H1 (cell line): Measurements from ENCODE around the gene ANGPTL4. TPM values are rescaled to one million over a fixed set of nuclear protein-coding genes. Genes with fewer than 3 reads are reported as not detected.

ENCODE experiments used
- CTCF ChIA-PET: fragments of 300-600 bp; sonication (Branson Sonifier 250); formaldehyde crosslinking; loops from one replicate; lab custom pipeline; 2021; ENCODE audit not compliant: partially characterized antibody; lab: Charles Lee
- POLR2A ChIA-PET: fragments of 300-600 bp; sonication (Branson Sonifier 250); formaldehyde crosslinking; loops from one replicate; lab custom pipeline; 2021; ENCODE audit warnings: inconsistent platforms; ENCODE audit not compliant: partially characterized antibody; lab: Charles Lee
- DNase-seq, 2 experiments: peaks; one replicate each; pipeline versions ENCODE4 v3.0.0 to v3.0.0-alpha.2; 2010 to 2022; ENCODE audit warnings: low spot score in 2 of 2, low read depth in 1 of 2, mixed read lengths in 1 of 2
- FAIRE-seq: peaks from 2 replicates; lab custom pipeline; 2011; peaks lifted over from hg19 to GRCh38; lab: Jason Lieb, UNC
- H2AFZ ChIP-seq: 2 replicates; pipeline ENCODE4 v1.8.1; 2012; ENCODE audit warnings: low read length, inconsistent platforms
- H2AK5ac ChIP-seq: 2 replicates; pipeline ENCODE4 v1.6.1; 2013; ENCODE audit warnings: low read depth, low read length
- H2BK120ac ChIP-seq: replicated peaks from 2 replicates; pipeline ENCODE3; 2013; ENCODE audit warnings: low read depth, low read length, inconsistent platforms
- H2BK12ac ChIP-seq: 2 replicates; pipeline ENCODE4 v1.6.1; 2013; ENCODE audit warnings: low read depth, low read length
- H2BK15ac ChIP-seq: 2 replicates; pipeline ENCODE4 v1.6.1; 2013; ENCODE audit warnings: low read length
- H2BK20ac ChIP-seq: 2 replicates; pipeline ENCODE4 v1.6.1; 2013; ENCODE audit warnings: low read length
- H2BK5ac ChIP-seq: 2 replicates; pipeline ENCODE4 v1.6.1; 2013; ENCODE audit warnings: low read depth, low read length
- H3K14ac ChIP-seq: 2 replicates; pipeline ENCODE4 v1.6.1; 2013; ENCODE audit warnings: inconsistent platforms; ENCODE audit not compliant: insufficient read length
- H3K18ac ChIP-seq: 2 replicates; pipeline ENCODE4 v1.6.1; 2013; ENCODE audit warnings: low read length; ENCODE audit errors: extremely low read depth
- H3K23ac ChIP-seq: 2 replicates; pipeline ENCODE4 v1.6.1; 2013; ENCODE audit warnings: inconsistent platforms; ENCODE audit not compliant: insufficient read length
- H3K23me2 ChIP-seq: 2 replicates; pipeline ENCODE4 v1.6.1; 2013; ENCODE audit warnings: low read depth, low read length
- H3K27ac ChIP-seq: 2 replicates; pipeline ENCODE4 v1.6.1; 2011; ENCODE audit warnings: low read depth, low read length, inconsistent platforms
- H3K27me3 ChIP-seq, 4 experiments: replicated peaks in 1 of 4; 1 replicate in 1 of 4; 2 replicates in 3 of 4; pipeline versions ENCODE4 v1.6.1 to v1.8.1; 2011 to 2013; ENCODE audit warnings: low read length in 3 of 4, mild to moderate bottlenecking in 3 of 4, inconsistent platforms in 2 of 4, mixed read lengths in 2 of 4, moderate library complexity in 1 of 4; ENCODE audit not compliant: control insufficient read depth in 3 of 4, insufficient read depth in 3 of 4; ENCODE audit errors: extremely low read depth in 1 of 4
- H3K36me3 ChIP-seq, 4 experiments: 2 replicates each; pipeline versions ENCODE4 v1.6.1 to v1.8.1; 2011 to 2013; ENCODE audit warnings: mild to moderate bottlenecking in 4 of 4, low read length in 3 of 4, moderate library complexity in 2 of 4, control low read depth in 1 of 4, inconsistent platforms in 1 of 4; ENCODE audit not compliant: insufficient read depth in 4 of 4, control insufficient read depth in 2 of 4
- H3K4ac ChIP-seq: replicated peaks from 2 replicates; pipeline ENCODE3; 2013; ENCODE audit warnings: low read length, low read depth, mixed read lengths, inconsistent platforms; ENCODE audit not compliant: insufficient read length
- H3K4me1 ChIP-seq, 4 experiments: replicated peaks in 1 of 4; 1 replicate in 1 of 4; 2 replicates in 3 of 4; pipeline versions ENCODE4 v1.6.1 to v1.8.1; 2011 to 2013; ENCODE audit warnings: low read length in 3 of 4, inconsistent platforms in 2 of 4, mixed read lengths in 1 of 4; ENCODE audit not compliant: insufficient read depth in 4 of 4, control insufficient read depth in 3 of 4
- H3K4me2 ChIP-seq, 2 experiments: 2 replicates each; pipeline versions ENCODE4 v1.6.1 to v1.8.1; 2011 to 2013; ENCODE audit warnings: low read depth in 2 of 2, low read length in 2 of 2, control low read depth in 1 of 2, inconsistent platforms in 1 of 2, mild to moderate bottlenecking in 1 of 2; ENCODE audit not compliant: insufficient read depth in 1 of 2
- H3K4me3 ChIP-seq, 4 experiments: fragments of 200-600, 300-600 bp in 1 of 4; sonication (generic), shearing (Covaris generic), sonication (Bioruptor Twin) in 1 of 4; 2 replicates each; pipeline versions ENCODE4 v1.5.1 to v1.8.1; 2011 to 2016; ENCODE audit warnings: low read length in 4 of 4, low read depth in 3 of 4, control low read depth in 2 of 4, inconsistent platforms in 2 of 4, mild to moderate bottlenecking in 2 of 4, mixed read lengths in 1 of 4, moderate library complexity in 1 of 4; ENCODE audit not compliant: insufficient read depth in 2 of 4; ENCODE audit errors: extremely low read depth in 1 of 4
- H3K56ac ChIP-seq: replicated peaks from 2 replicates; pipeline ENCODE3; 2013; ENCODE audit warnings: low read depth, mild to moderate bottlenecking, mixed read lengths, low read length, inconsistent platforms; ENCODE audit not compliant: insufficient read length
- H3K79me1 ChIP-seq: 2 replicates; pipeline ENCODE4 v1.6.1; 2013; ENCODE audit warnings: low read depth, low read length, control low read depth
- H3K79me2 ChIP-seq, 2 experiments: 2 replicates each; pipeline versions ENCODE4 v1.6.1 to v1.8.1; 2012 to 2013; ENCODE audit warnings: low read length in 2 of 2, mild to moderate bottlenecking in 2 of 2, inconsistent platforms in 1 of 2; ENCODE audit not compliant: insufficient read depth in 2 of 2, control insufficient read depth in 1 of 2
- H3K9ac ChIP-seq, 4 experiments: replicated peaks in 1 of 4; 1 replicate in 1 of 4; 2 replicates in 3 of 4; pipeline versions ENCODE4 v1.6.1 to v1.8.1; 2011 to 2013; ENCODE audit warnings: low read depth in 3 of 4, low read length in 3 of 4, control low read depth in 2 of 4, mild to moderate bottlenecking in 2 of 4, moderate library complexity in 2 of 4, inconsistent platforms in 1 of 4; ENCODE audit errors: extremely low read depth in 1 of 4
- H3K9me3 ChIP-seq, 2 experiments: 2 replicates each; pipeline versions ENCODE4 v1.6.1 to v1.8.1; 2012 to 2013; ENCODE audit warnings: mild to moderate bottlenecking in 2 of 2, moderate library complexity in 2 of 2, control low read depth in 1 of 2, inconsistent platforms in 1 of 2, low read depth in 1 of 2, low read length in 1 of 2, mixed read lengths in 1 of 2; ENCODE audit not compliant: insufficient read depth in 2 of 2
- H4K20me1 ChIP-seq, 2 experiments: replicated peaks in 1 of 2; 2 replicates each; pipeline versions ENCODE3 to v1.8.1; 2011 to 2013; ENCODE audit warnings: inconsistent platforms in 2 of 2, low read length in 2 of 2, mild to moderate bottlenecking in 1 of 2; ENCODE audit not compliant: insufficient read depth in 2 of 2, control insufficient read depth in 1 of 2
- H4K5ac ChIP-seq: 2 replicates; pipeline ENCODE4 v1.6.1; 2013; ENCODE audit warnings: low read length, low read depth, mixed read lengths, inconsistent platforms; ENCODE audit not compliant: insufficient read length
- H4K8ac ChIP-seq: 2 replicates; pipeline ENCODE4 v1.8.0; 2013; ENCODE audit warnings: mild to moderate bottlenecking, moderate library complexity, low read length, inconsistent platforms; ENCODE audit not compliant: insufficient read depth; ENCODE audit errors: extremely low read depth
- H4K91ac ChIP-seq: replicated peaks from 2 replicates; pipeline ENCODE3; 2013; ENCODE audit warnings: low read length, mixed read lengths, inconsistent platforms; ENCODE audit not compliant: insufficient read length
- CBX5 ChIP-seq: fragments of 300-800, 300-1000 bp; sonication (generic); IDR thresholded peaks from 2 replicates; pipeline ENCODE4 v1.7.1; 2016; ENCODE audit warnings: antibody characterized with exemption, low read length, low read depth
- CTBP2 ChIP-seq: IDR thresholded peaks from 2 replicates; pipeline ENCODE4 v1.7.0; 2011; ENCODE audit warnings: borderline replicate concordance, mild to moderate bottlenecking, moderate library complexity, mixed read lengths, low read length; ENCODE audit not compliant: insufficient read depth, insufficient read length
- HDAC2 ChIP-seq, 2 experiments: fragments of 300-600 bp in 1 of 2; sonication (generic) in 1 of 2; IDR thresholded peaks; 2 replicates each; pipeline ENCODE4 v1.6.1; 2011 to 2012; ENCODE audit warnings: low read depth in 2 of 2, low read length in 2 of 2, mild to moderate bottlenecking in 2 of 2, moderate library complexity in 2 of 2, borderline replicate concordance in 1 of 2, inconsistent platforms in 1 of 2
- MAX ChIP-seq: IDR thresholded peaks from 2 replicates; pipeline ENCODE4 v1.6.1; 2012; ENCODE audit warnings: inconsistent platforms
- SP2 ChIP-seq: IDR thresholded peaks from 2 replicates; pipeline ENCODE4 v1.6.1; 2012; ENCODE audit warnings: mild to moderate bottlenecking, low read length, inconsistent platforms
- WGBS, 2 experiments: shearing (Covaris generic) in 1 of 2; methylation state at CpG; one replicate each; pipeline versions ENCODE4 v1.1.6 to v1.1.7; 2013 to 2015; ENCODE audit warnings: low lambda C conversion rate in 2 of 2, mixed read lengths in 2 of 2, inconsistent platforms in 1 of 2, low coverage in 1 of 2, missing lambda C conversion rate in 1 of 2; ENCODE audit not compliant: insufficient replicate concordance in 2 of 2, insufficient coverage in 1 of 2, insufficient read length in 1 of 2; ENCODE audit errors: extremely low coverage in 1 of 2, missing lambda C conversion rate in 1 of 2; 5-methylcytosine and 5-hydroxymethylcytosine counted together
- polyA plus RNA-seq, 7 experiments: library from polyadenylated mRNA; depleted of rRNA in 3 of 7; stranded (reverse) in 5 of 7; unstranded in 2 of 7; fragments of >200 nt in 5 of 7; fragments of 200-250 nt in 2 of 7; gene quantifications; 1 replicate in 5 of 7; 2 replicates in 1 of 7; 4 replicates in 1 of 7; pipeline versions ENCODE4 v1.2.1 to v1.2.3, GENCODE V29; 2011 to 2013; ENCODE audit warnings: missing spikeins in 2 of 7, mixed read lengths in 2 of 7
- total RNA-seq: library from RNA; stranded (reverse); fragmentation: NEBNext Ultra II Directional; extraction: Animal tissue kit (Norgen Biotek cat#: 25700); gene quantifications from 2 replicates; pipeline ENCODE4 v1.2.1, GENCODE V29; 2021
- TF ChIP-seq, protein P1 (sequence below): IDR thresholded peaks from 2 replicates; pipeline ENCODE4 v1.6.1; 2012; ENCODE audit warnings: inconsistent platforms

ANGPTL4 gene
- total and polyA plus RNA-seq, 2 of the 8 experiments (the other 6 are each of a cell fraction or from before 2014, with no cell fraction given), result 2.3 to 6.5 TPM

DNA sequence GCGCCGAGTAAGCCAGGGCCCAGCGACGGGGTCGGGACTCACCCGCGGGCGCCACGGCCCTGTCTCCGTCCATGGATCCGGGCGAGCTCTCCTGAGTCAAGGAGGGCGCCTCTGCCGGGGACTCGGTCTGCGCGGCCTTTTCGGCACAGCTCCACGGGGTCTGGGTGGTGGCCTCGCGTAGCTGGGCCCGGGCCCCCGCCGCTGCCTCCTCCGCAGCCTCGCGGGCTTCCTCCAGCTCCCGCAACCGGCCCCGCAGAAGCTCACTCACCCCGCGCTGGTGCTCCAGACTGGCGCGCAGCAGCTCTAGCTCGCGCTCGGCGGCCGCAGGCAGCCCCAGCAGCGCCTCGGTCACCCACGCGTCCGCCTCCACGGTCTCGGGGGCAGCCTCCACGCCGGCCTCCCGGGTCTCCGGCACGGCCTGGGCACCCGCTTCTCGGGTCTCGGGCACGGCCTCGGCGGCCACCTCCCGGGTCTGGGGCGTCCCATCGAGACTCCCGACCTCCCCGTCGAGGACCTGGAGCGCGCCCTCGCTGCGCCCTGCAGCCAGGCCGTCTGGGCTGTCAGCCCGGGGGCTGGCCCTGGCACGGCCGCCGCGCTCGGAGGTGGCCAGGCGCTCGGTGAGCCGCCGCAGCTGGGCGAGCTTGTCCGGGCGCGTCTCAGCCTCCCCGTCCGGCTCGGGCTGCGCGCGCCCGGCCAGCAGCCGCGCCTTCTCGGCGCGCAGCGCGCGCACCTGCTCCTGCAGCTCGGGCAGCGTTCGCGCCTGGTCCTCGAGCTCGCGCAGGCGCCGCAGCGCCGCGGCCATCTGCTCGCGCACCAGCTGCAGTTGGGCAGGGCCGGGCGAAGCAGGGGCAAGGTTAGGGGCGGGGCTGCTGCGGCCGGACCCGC lies 29.3 kb upstream of the ANGPTL4 start:
- no peak overlapping the region for H3K4ac ChIP-seq
- peak overlapping the region in 1 of 4 experiments; percentile 81; a peak in 1 of 7 replicates for H3K9ac ChIP-seq
- H2BK20ac ChIP-seq, result no peak overlapping the region
- H4K91ac ChIP-seq, result no peak overlapping the region
- H2AK5ac ChIP-seq, result no peak overlapping the region
- H3K14ac ChIP-seq, result no peak overlapping the region
- no peak overlapping the region for H2BK15ac ChIP-seq
- H3K4me1 ChIP-seq, result peaks cover 0 to 18% (median 10%) of the 10 kb centered on the region in 4 experiments; a peak in 6 of 7 replicates
- H4K8ac ChIP-seq, result peak overlapping the region; percentile 84
- H2BK5ac ChIP-seq, result no peak overlapping the region
- H2BK120ac ChIP-seq, result no peak overlapping the region
- H3K36me3 ChIP-seq, result peaks cover 0 to 4% (median 0%) of the 10 kb centered on the region in 4 experiments; a peak in 1 of 8 replicates
- peak overlapping the region; percentile 32; the same call in 1 of the 2 replicates for H3K18ac ChIP-seq
- no peaks in the 10 kb centered on the region for H4K20me1 ChIP-seq
- no peaks in the 10 kb centered on the region for H3K79me1 ChIP-seq
- H2AFZ ChIP-seq, result peak overlapping the region; percentile 70; the same call in 1 of the 2 replicates
- no peaks in the 10 kb centered on the region for H3K9me3 ChIP-seq
- POLR2A ChIA-PET, result interaction anchor here (0.5 to 27.1 kb wide), 12 partner anchors 7 to 1285 kb away, joined by 3 to 583 read pairs (median 4); partner anchors contain the start of genes ANGPTL4, CD320, KANK3 and NDUFA7
- peak overlapping the region; percentile 38 to 56 (median 43) for H3K4me3 ChIP-seq
- FAIRE-seq (no peak), DNase-seq (peak in 1 of 2 experiments; percentile 83)
- peaks cover 21 to 38% (median 33%) of the 10 kb centered on the region in 4 experiments for H3K27me3 ChIP-seq
- H3K4me2 ChIP-seq, result peak overlapping the region; percentile 81 to 85
- peaks cover 16% of the 10 kb centered on the region; the same call in 1 of the 2 replicates for H3K23me2 ChIP-seq
- H2BK12ac ChIP-seq, result no peak overlapping the region
- WGBS, 2 experiments, result 8% methylated on average over 87 of the region's 117 CpGs; no CpG with 5 or more reads in 1 of the 2 experiments
- H3K79me2 ChIP-seq, result no peaks in the 10 kb centered on the region
- no peak overlapping the region for H3K27ac ChIP-seq
- no peak overlapping the region for H3K23ac ChIP-seq
- CTCF ChIA-PET, result interaction anchor here (0.6 to 3.7 kb wide), 13 partner anchors 9 to 1959 kb away, joined by 3 to 32 read pairs (median 4); partner anchors contain the start of genes NDUFA7 and RPS28
- H3K56ac ChIP-seq, result no peak overlapping the region
- no peak overlapping the region for H4K5ac ChIP-seq
- TF ChIP-seq, protein P1, sequence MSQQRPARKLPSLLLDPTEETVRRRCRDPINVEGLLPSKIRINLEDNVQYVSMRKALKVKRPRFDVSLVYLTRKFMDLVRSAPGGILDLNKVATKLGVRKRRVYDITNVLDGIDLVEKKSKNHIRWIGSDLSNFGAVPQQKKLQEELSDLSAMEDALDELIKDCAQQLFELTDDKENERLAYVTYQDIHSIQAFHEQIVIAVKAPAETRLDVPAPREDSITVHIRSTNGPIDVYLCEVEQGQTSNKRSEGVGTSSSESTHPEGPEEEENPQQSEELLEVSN, result peak; percentile 38; the same call in 1 of the 2 replicates
- no peak; a peak in 1 of 4 replicates for TF ChIP-seq HDAC2 (IDR thresholded peaks at IDR 0.05; ENCODE audit: borderline replicate concordance in 1 of 2, low read depth in 2 of 2, low read length in 2 of 2)
- TF ChIP-seq CBX5, result no peak
- no peak for TF ChIP-seq SP2
- no peak for TF ChIP-seq CTBP2
- TF ChIP-seq MAX, result peak; percentile 73
